ENCODE measurements around the gene FKBP14. TPM values are rescaled to one million over a fixed set of nuclear protein-coding genes. Genes with fewer than 3 reads are reported as not detected.

The FKBP14 gene
- total and polyA plus RNA-seq, 2 of the 8 experiments (the other 6 are each of a cell fraction or from before 2014, with no cell fraction given) = 3.2 to 20.7 TPM

- Histone ChIP-seq H3K14ac (ENCODE audit: insufficient read length) (no peak overlapping the region), H3K4ac (replicated peaks; ENCODE audit: insufficient read length, low read depth, low read length) (no peak overlapping the region), H3K27me3 (replicated peaks in 1 of 4; ENCODE audit: control insufficient read depth in 3 of 4, extremely low read depth in 1 of 4, insufficient read depth in 3 of 4, low read length in 3 of 4) (no peaks in the 10 kb centered on the region), H4K20me1 (replicated peaks in 1 of 2; ENCODE audit: control insufficient read depth in 1 of 2, insufficient read depth in 2 of 2, low read length in 2 of 2) (peaks cover 0 to 2% of the 10 kb centered on the region in 2 experiments), H3K23ac (ENCODE audit: insufficient read length) (no peak overlapping the region), H2AK5ac (ENCODE audit: low read depth, low read length) (no peak overlapping the region), H2AFZ (ENCODE audit: low read length) (no peak overlapping the region), H2BK15ac (ENCODE audit: low read length) (no peak overlapping the region), H2BK20ac (ENCODE audit: low read length) (no peak overlapping the region), H3K9ac (replicated peaks in 1 of 4; ENCODE audit: extremely low read depth in 1 of 4, low read depth in 3 of 4, low read length in 3 of 4) (no peak overlapping the region), H3K56ac (replicated peaks; ENCODE audit: insufficient read length, low read depth, low read length) (no peak overlapping the region), H2BK120ac (replicated peaks; ENCODE audit: low read depth, low read length) (no peak overlapping the region), H3K79me1 (ENCODE audit: low read depth, low read length) (no peaks in the 10 kb centered on the region), H4K8ac (ENCODE audit: extremely low read depth, insufficient read depth, low read length) (no peak overlapping the region), H3K79me2 (ENCODE audit: control insufficient read depth in 1 of 2, insufficient read depth in 2 of 2, low read length in 2 of 2) (no peaks in the 10 kb centered on the region), H3K9me3 (ENCODE audit: insufficient read depth in 2 of 2, low read depth in 1 of 2, low read length in 1 of 2) (no peaks in the 10 kb centered on the region), H3K23me2 (ENCODE audit: low read depth, low read length) (no peaks in the 10 kb centered on the region), H3K4me1 (replicated peaks in 1 of 4; ENCODE audit: control insufficient read depth in 3 of 4, insufficient read depth in 4 of 4, low read length in 3 of 4) (no peaks in the 10 kb centered on the region), H3K4me3 (ENCODE audit: extremely low read depth in 1 of 4, insufficient read depth in 2 of 4, low read depth in 3 of 4, low read length in 4 of 4) (no peak overlapping the region), H3K4me2 (ENCODE audit: insufficient read depth in 1 of 2, low read depth in 2 of 2, low read length in 2 of 2) (no peak overlapping the region), H3K36me3 (ENCODE audit: control insufficient read depth in 2 of 4, insufficient read depth in 4 of 4, low read length in 3 of 4) (peaks cover 2 to 22% (median 11%) of the 10 kb centered on the region in 4 experiments; a peak in 6 of 8 replicates), H4K5ac (ENCODE audit: insufficient read length, low read depth, low read length) (no peak overlapping the region), H2BK5ac (ENCODE audit: low read depth, low read length) (no peak overlapping the region), H3K27ac (ENCODE audit: low read depth, low read length) (no peak overlapping the region), H2BK12ac (ENCODE audit: low read depth, low read length) (no peak overlapping the region), H4K91ac (replicated peaks; ENCODE audit: insufficient read length, low read length) (no peak overlapping the region), H3K18ac (ENCODE audit: extremely low read depth, low read length) (no peak overlapping the region)
- ChIA-PET CTCF (ENCODE audit: partially characterized antibody) (interaction anchor here (0.9 to 5.2 kb wide), 3 partner anchors 9 to 114 kb away, joined by 3 to 49 read pairs (median 7); no protein-coding TSS in a partner anchor), POLR2A (ENCODE audit: partially characterized antibody) (no interaction called here)
- WGBS, 2 experiments (ENCODE audit: extremely low coverage in 1 of 2, insufficient coverage in 1 of 2, insufficient read length in 1 of 2, insufficient replicate concordance in 2 of 2, low coverage in 1 of 2, low lambda C conversion rate in 2 of 2, missing lambda C conversion rate in 1 of 2) = 94% methylated on average over 3 of the region's 3 CpGs; no CpG with 5 or more reads in 1 of the 2 experiments
- no peak for DNase-seq (ENCODE audit: low read depth in 1 of 2, low spot score in 2 of 2)
- TF ChIP-seq TBP (IDR thresholded peaks at IDR 0.05; ENCODE audit: low read depth, low read length) (no peak), ASH2L (IDR thresholded peaks at IDR 0.05; ENCODE audit: low read length) (no peak)
- FAIRE-seq = no peak
Observed at GRCh38 chr7:30065746-30066145, 39.2 kb upstream of the FKBP14 start.

All from H1 (cell line).